Urinary bladder (tissue), 4 donors: ENCODE data around the gene SH3PXD2A. TPM values are rescaled to one million over a fixed set of nuclear protein-coding genes. Genes with fewer than 3 reads are reported as not detected.

Experiments used
- DNase-seq: peaks from one replicate; pipeline ENCODE4 v3.0.0-alpha.2; 2015; ENCODE audit errors: extremely low spot score
- H3K27ac ChIP-seq: one replicate; pipeline ENCODE4 v1.5.1; 2013; ENCODE audit warnings: low read depth, mild to moderate bottlenecking, moderate library complexity
- H3K36me3 ChIP-seq: one replicate; pipeline ENCODE4 v1.6.1; 2013; ENCODE audit warnings: mild to moderate bottlenecking, moderate library complexity; ENCODE audit not compliant: insufficient read depth
- H3K4me1 ChIP-seq: one replicate; pipeline ENCODE4 v1.6.1; 2013; ENCODE audit warnings: mild to moderate bottlenecking, moderate library complexity; ENCODE audit not compliant: insufficient read depth
- H3K4me3 ChIP-seq: one replicate; pipeline ENCODE4 v1.5.1; 2013; ENCODE audit warnings: low read depth, low read length
- WGBS: extraction: QIAGEN DNeasy Blood & Tissue Kit; methylation state at CpG from one replicate; pipeline ENCODE4 v1.1.7; 2013; 5-methylcytosine and 5-hydroxymethylcytosine counted together
- polyA plus RNA-seq: library from polyadenylated mRNA; stranded (reverse); fragments of 200-250 nt; gene quantifications from one replicate; pipeline ENCODE4 v1.2.3, GENCODE V29; 2013
- small RNA-seq: library from RNA; depleted of rRNA; stranded (forward); fragments of <200 nt; gene quantifications from one replicate; pipeline ENCODE3, GENCODE V24; 2014
- total RNA-seq: library from RNA; depleted of rRNA; stranded (reverse); fragments of >200 nt; gene quantifications from one replicate; pipeline ENCODE4 v1.2.3, GENCODE V29; 2014
- donor health status: healthy with polysubstance abuse.
- donor health status: healthy.

Gene SH3PXD2A
- total and polyA plus RNA-seq, 2 donors, result 29.6 to 56.9 TPM

GRCh38 chr10:103545771-103546281, 309.6 kb downstream of the SH3PXD2A start:
- WGBS, result 93% methylated on average over 4 of the region's 4 CpGs
- DNase-seq, result no peak
- no peaks in the 10 kb centered on the region for H3K4me1 ChIP-seq

GRCh38 chr10:103545366-103545765, 310.0 kb downstream of the SH3PXD2A start:
- no peak overlapping the region for H3K27ac ChIP-seq
- H3K4me1 ChIP-seq, result no peaks in the 10 kb centered on the region
- no peaks in the 10 kb centered on the region for H3K36me3 ChIP-seq
- 100% methylated on average over 1 of the region's 1 CpG for WGBS
- no peak overlapping the region for H3K4me3 ChIP-seq
- DNase-seq, result no peak

More at GRCh38 chr10:103545771-103546281, 309.6 kb downstream of the SH3PXD2A start:
- Histone ChIP-seq H3K4me3 (no peak overlapping the region), H3K27ac (no peak overlapping the region), H3K36me3 (no peaks in the 10 kb centered on the region)

GRCh38 chr10:103544657-103545310, 310.6 kb downstream of the SH3PXD2A start:
- DNase-seq, result no peak
- WGBS, result 92% methylated on average over 8 of the region's 8 CpGs
- Histone ChIP-seq H3K4me1 (no peaks in the 10 kb centered on the region), H3K27ac (no peak overlapping the region), H3K36me3 (no peaks in the 10 kb centered on the region), H3K4me3 (no peak overlapping the region)

Small RNA genes lying within 50 kb of the gene (small RNA-seq; reads per million reads assigned to genes)
- gene RF00019, result not detected

Other genes with a start within 250 kb of the SH3PXD2A start
- 18.3 TPM for gene STN1, start 62.6 kb upstream of the SH3PXD2A start, total RNA-seq
- 22.6 TPM for gene STN1, start 62.6 kb upstream of the SH3PXD2A start, polyA plus RNA-seq
- 120 TPM for gene SLK, start 111.6 kb upstream of the SH3PXD2A start, total RNA-seq
- gene SLK, start 111.6 kb upstream of the SH3PXD2A start, polyA plus RNA-seq, result 32.7 TPM
- gene COL17A1, start 230.3 kb upstream of the SH3PXD2A start, total RNA-seq, result 9.8 TPM
- gene COL17A1, start 230.3 kb upstream of the SH3PXD2A start, polyA plus RNA-seq, result 9.3 TPM